ENCODE measurements around the gene CBX7. TPM values are rescaled to one million over a fixed set of nuclear protein-coding genes. Genes with fewer than 3 reads are reported as not detected.

The CBX7 gene
- 4.0 TPM for total RNA-seq

DNA sequence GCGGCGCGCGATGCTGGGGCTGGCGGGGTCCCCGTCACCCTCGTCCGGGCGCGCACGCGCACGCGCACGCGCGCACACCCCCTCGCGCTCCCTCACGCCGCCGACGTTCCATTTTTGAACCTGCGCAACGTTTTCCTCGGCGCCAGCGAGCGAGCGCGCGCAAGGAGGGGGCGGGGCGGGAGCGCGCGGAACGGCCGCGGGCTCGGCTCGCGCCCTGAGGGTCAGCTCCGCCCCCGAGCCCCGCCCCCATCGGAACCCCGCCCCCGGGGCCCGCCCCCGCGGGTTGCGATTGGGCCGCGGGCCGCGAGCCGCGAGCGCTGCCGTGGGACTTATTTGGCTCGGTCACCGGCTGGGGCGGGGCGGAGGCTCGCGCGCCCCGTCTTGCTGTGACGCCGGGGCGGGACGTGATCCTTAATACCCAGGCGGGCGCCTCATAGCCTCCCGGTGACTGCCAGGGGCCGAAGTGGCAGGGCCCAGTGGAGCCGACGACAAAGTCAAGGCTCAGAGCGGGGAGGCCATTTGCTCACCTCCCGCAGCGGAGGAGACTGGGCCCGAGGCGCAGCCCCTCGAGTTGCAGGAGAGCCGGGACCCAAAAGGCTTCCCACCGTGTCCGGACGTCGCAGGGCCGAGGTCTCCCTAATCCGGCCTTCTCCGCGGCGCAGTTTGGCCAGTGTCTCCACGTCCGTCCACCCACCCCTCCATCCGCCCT, at the start of gene CBX7:
TSS of gene CBX7 (minus strand) at position 170 of the 709 bp plus-strand sequence. CDS start 236 bp downstream, outside the sequence.
- DNase-seq: peak; percentile 83

GRCh38 chr22:39197578-39197977, 45.1 kb upstream of the CBX7 start:
- no peak for DNase-seq

- DNase-seq: no peak
Observed at GRCh38 chr22:39194098-39194497, 41.6 kb upstream of the CBX7 start.

DNA sequence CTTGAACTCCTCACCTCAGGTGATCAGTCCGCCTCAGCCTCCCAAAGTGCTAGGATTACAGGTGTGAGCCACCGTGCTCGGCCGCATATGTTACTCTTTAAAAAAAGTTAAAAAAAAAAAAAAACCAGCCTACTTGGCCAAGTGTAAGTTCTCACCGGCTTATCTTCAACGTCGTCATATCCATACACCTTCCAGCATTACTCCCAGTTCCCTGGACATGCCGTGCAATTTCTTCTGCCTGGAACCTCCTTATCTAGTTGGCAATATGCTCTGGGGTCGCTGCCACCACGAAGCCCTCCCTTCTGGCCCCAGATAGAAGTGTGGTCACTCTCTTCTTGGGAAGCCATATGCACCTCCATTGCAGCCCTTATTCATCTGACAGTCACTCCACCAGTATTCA, 36.3 kb upstream of the CBX7 start:
- DNase-seq: no peak

GRCh38 chr22:39185601-39186012, 33.1 kb upstream of the CBX7 start:
- peak; percentile 59 for DNase-seq

DNA sequence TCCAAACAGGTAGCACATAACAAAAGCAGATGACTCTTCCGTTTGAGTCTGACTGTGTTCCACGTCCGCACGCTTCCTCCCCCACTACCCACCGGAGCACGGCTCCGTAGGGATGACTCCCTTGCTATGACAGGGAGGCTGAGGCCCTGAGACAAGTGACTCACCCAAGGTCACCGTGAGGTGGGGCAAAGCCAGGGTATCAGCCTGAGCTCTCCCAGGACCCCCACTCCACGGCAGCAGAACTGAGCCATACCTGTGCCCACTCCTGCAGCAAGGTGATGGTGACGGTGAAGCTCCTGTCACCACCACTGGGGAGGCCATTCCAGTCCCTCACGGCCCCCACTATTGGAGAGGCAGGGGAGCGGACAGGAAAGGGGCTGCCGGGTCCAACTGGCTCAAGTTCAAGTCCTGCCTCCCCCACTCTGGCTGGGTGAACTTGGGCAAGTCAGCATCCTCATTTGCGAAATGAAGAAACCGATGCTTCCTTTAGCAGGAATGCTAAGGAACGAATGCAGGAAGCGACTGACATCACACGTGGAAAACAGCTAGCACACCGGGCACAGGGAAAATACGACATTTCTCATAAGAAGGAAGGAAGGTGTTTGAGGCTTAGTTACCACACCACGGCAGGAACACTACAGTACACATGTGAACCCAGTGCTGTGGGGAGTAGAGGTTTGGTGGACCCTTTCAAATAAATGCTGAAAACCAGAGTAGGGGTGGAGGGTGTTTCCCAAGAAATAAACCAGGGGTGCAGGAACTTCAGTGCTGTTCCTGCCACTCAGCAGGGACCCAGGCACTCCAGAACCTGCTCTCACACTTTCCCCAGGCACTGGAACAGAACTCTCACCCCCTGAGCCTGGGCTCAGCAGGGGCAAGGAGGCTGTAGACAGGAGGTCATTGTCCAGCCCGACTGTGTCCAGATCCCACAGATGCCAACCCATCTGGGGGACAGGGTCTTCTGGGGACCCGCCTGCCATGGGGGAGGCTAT, 32.4 kb upstream of the CBX7 start:
- no peak for DNase-seq

DNA sequence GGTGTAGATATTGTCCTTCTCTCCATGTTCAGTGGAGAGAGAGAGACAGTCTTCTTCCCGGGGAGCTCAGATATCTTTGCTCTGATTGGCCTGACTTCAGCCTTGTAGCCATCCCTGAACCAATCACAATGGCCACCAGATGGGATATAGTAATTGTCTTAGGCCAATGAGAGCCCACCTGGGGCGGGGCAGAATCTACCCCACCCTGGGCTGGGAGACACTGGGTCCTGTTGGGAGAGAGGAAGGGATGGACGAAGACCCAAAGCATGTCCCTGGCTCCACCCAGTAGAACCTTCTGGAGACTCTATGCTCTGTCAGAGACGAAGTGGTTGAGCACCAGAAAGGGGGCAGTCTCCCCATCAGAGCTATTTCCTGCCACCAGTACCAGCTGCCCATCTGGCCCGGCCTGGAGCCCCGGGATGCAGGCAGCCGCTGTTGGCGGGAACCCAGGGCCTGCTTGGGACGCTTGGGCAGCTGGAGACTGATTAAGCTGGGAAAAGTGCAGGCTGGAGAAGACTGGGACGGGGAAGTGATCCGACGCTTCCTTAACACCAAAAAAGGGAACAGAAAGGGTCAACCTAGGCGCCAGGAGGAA, 31.6 kb upstream of the CBX7 start:
- peak; percentile 21 for DNase-seq

GRCh38 chr22:39182478-39183030, 30.1 kb upstream of the CBX7 start:
- DNase-seq: no peak

DNA sequence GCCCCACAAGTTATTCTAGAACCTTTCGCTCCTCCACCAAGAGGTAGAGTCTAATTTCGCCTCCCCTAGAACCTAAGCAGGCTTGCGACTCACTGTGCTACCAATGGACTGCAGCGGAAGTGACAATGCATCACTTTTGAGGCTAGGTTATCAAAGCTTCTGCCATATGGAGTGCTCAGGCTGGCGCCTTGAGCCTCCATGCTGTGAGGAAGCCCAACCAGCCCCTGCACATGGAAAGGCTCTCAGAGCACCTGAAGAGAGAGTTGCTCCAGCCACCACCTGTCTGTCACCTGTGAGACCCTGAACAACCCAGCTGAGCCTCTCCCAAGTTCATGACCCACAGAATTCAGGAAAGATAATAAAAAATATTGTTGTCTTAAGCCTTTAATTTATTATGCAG, 29.3 kb upstream of the CBX7 start:
- DNase-seq: no peak

DNA sequence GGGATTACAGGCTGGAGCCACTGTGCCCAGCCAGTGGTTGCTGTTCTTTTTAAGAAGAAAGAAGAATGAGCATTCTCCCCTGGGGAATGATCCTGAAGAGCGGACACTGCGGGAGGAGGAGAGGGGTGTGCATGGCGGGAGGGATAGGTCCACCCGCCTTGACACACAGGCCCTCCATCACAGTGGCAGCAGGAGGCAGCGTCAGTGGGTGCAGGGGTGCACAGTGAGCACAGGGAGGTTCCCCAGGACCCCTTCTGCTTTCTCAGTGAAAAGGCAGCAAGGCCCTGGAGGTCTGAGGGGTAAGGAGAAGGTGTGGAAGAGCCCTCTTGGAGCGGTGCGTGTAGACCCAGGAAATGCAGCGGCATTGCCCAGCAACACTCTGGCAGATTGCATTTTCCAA, 28.9 kb upstream of the CBX7 start:
- no peak for DNase-seq

GRCh38 chr22:39179841-39180335, 27.4 kb upstream of the CBX7 start:
- DNase-seq: no peak

DNA sequence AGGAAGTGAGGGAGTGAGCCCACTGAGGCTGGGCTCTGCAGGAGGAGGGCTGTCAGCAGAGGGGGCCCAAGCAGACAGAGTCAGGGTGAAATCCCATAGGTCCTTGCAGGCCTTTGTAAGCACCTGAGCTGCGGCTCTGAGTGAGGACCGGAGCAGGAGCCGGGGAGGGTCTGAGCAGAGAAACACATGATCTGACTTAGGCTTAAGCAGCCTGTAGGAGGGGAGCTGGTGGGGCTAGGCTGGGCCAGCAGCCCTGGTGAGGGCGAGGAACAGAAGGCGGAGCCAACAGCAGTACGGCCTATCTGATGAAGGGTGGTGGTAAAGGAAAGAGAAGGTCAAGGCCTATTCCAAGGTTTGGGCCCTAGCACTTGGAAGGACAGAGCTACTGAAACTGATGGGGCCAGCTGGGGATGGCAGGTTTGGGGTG, 26.9 kb upstream of the CBX7 start:
- no peak for DNase-seq

GRCh38 chr22:39178206-39179111, 26.0 kb upstream of the CBX7 start:
- no peak for DNase-seq

- no peak for DNase-seq
Observed at GRCh38 chr22:39177791-39178190, 25.3 kb upstream of the CBX7 start.

GRCh38 chr22:39177456-39177775, 24.9 kb upstream of the CBX7 start:
- no peak for DNase-seq

- no peak for DNase-seq
Observed at GRCh38 chr22:39176714-39177455, 24.4 kb upstream of the CBX7 start.

- DNase-seq: peak; percentile 21
Observed at GRCh38 chr22:39176143-39176713, 23.7 kb upstream of the CBX7 start.

- DNase-seq: no peak
Observed at GRCh38 chr22:39175353-39176142, 23.1 kb upstream of the CBX7 start.

All from skin of body (tissue), 2 donors.